Cerebellar nuclear complex (tissue), 1 donor: ENCODE results near the gene DHCR24.
A peak's percentile ranks its signal among the peaks of the same experiment; 100 is the strongest.
"Not testable (repeated sequence)": the region's sequence is repeated elsewhere in the genome, so short reads cannot be mapped to it uniquely, and the experiment has no call there.

ENCODE experiments used
- DNase-seq, 2 experiments: peaks; one replicate each; lab custom pipeline; 2025; lab: John Stamatoyannopoulos, UW

The DHCR24 gene, protein sequence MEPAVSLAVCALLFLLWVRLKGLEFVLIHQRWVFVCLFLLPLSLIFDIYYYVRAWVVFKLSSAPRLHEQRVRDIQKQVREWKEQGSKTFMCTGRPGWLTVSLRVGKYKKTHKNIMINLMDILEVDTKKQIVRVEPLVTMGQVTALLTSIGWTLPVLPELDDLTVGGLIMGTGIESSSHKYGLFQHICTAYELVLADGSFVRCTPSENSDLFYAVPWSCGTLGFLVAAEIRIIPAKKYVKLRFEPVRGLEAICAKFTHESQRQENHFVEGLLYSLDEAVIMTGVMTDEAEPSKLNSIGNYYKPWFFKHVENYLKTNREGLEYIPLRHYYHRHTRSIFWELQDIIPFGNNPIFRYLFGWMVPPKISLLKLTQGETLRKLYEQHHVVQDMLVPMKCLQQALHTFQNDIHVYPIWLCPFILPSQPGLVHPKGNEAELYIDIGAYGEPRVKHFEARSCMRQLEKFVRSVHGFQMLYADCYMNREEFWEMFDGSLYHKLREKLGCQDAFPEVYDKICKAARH

DNA sequence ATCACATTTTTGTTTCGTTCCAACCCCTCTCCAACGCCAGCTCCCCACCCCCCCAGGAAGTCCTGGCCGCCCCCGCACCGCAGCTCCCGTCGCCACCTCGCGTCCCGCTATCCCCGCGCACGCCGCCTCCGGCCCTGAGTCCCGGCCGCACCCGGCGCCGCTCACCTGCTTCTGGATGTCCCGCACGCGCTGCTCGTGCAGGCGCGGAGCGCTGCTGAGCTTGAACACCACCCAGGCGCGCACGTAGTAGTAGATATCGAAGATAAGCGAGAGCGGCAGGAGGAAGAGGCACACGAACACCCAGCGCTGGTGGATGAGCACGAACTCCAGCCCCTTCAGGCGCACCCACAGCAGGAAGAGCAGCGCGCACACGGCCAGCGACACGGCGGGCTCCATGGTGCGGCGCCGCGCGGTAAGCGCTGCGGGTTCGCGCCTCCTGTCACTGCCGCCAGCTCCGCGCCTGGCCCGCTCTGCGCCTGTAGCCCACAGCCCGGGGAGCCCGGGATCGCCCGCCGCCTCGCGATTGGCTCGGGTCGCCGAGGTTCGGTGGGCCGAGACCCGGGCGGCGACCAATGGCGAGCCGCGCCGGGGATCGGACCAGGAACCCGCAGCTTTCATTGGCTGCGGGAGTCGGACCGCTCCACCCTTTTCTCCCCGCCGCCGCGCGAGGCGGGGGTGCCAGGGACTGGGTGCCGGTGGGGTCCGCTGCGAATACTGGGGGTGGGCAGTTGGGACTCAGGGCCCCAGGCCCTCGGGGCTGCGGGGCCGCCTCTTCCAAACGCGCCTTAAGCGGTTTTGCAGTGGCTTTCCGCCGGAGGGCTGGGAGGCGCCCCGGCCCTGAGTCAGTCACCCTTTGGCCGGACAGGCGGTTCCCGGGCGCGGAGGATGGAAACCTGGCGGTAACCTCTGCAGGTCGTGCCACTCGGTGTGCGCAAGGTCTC is at the start of gene DHCR24:
DHCR24 (minus strand) TSS at position 472 of the 941 bp plus-strand sequence; CDS start at position 396, 76 bp downstream.
- peak; percentile 51 to 67 for DNase-seq

DNA sequence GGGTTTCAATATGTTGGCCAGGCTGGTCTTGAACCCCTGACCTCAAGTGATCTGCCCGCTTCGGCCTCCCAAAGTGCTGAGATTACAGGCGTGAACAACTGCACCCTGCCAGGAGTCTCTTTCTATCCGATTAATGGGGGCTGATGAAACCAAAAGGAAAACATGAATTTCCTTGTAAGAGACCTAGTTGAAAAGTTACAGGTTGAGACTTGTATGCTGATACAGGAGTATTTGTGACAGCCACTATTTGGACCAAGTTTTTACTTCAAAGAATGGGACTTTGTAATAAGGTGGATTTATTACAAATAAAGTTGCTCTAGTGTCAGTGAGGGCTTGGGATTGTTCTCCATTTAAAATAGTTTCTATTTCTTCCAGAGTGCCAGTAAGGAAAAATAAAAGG is 49.8 kb upstream of the DHCR24 start:
- no peak for DNase-seq

DNA sequence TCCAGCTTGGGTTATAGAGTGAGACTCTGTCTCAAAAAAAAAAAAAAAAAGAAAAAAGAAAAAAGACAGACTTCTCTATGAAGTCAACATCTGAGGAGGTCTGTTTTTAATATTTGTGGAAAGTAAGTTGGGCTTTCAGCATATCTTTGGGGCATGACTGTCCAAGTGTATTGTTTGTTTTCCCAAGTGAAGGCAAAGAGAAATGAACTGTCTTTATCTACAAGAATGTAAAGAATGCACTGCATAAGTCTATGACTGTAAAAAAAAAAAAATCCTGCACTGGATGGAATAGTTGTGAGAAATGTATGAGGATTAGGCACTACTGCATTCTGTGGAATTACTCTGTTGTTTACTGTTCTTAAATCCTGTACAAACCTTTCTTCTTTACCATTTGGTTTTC is 47.9 kb upstream of the DHCR24 start:
- no peak for DNase-seq

DNA sequence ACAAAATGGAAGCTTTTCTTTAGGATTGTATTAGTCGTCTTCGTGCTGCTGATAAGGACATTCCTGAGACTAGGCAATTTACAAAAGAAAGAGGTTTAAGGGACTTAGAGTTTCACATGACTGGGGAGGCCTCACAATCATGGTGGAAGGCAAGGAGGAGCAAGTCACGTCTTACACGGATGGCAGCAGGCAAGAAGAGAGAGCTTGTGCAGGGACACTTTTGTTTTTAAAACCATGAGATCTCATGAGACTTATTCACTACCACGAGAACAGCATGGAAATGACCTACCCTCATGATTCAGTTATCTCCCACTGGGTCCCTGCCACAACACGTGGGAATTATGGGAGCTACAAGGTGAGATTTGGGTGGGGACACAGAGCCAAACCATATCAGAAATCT is 47.1 kb upstream of the DHCR24 start:
- DNase-seq: not testable (repeated sequence)

GRCh38 chr1:54931275-54931840 is 44.4 kb upstream of the DHCR24 start:
- no peak for DNase-seq

- DNase-seq: no peak
Measured at GRCh38 chr1:54929700-54930099, 42.7 kb upstream of the DHCR24 start.

DNA sequence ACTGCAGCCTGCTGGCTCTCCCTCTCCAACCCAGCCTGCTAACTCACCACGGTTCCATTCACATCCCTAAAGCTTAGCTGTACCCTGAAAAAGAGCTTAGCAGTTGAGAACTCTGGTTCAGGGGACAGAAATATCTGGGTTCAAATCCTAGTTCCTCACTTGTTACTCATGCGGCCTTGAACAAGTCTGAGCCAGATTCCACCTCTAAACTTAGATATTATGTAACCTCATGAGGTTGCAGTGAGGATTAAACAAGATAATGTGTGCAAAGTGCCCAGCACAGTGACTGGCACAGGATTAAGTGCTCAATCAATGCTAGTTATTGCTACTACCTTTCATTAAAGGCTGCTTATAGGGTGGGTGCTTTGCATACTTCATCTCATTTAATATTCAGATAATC is 41.3 kb upstream of the DHCR24 start:
- no peak for DNase-seq

- DNase-seq: no peak
Measured at GRCh38 chr1:54927472-54928240, 40.7 kb upstream of the DHCR24 start.

DNA sequence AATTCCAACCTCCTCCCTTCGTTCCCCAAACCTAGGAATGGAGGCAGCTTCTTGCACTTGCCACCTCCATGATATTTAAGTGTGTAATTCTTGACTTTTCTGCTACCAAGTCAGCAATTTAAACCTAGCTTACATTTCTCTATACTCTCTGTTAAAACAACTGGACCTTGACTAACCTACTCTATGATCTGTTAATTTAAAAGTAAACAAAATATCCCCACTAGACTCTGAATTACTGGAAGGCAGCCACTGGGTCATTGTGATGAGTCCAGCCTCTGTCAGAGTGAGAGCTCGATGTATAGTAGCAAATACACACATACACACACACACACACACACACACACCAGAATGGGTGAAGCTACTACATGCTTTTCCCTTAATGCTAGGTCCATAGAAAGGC is 40.0 kb upstream of the DHCR24 start:
- no peak for DNase-seq

DNA sequence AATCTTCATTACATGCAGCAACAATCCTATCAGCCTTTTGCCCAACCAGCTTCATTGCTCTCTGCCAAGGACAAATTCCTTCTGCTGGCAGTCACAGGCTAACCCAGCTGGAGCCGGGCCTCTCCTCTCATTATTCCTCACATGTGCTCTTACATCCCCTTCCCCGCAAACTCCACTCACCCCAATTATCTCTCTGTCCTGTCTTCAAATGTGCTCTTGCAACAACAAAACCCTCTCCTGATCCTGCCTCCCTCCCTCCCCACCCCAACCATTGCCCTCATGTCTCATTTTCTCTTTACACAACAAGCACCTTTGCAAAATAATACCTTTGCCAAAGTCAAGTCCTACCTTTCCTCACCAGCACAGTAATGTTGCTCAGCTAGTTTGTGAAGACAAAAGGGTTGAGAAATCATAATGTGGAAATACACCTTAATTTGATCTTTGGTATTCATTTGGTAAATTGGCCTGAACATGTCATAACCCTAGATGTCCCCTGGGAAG is 36.0 kb upstream of the DHCR24 start:
- DNase-seq: no peak

DNA sequence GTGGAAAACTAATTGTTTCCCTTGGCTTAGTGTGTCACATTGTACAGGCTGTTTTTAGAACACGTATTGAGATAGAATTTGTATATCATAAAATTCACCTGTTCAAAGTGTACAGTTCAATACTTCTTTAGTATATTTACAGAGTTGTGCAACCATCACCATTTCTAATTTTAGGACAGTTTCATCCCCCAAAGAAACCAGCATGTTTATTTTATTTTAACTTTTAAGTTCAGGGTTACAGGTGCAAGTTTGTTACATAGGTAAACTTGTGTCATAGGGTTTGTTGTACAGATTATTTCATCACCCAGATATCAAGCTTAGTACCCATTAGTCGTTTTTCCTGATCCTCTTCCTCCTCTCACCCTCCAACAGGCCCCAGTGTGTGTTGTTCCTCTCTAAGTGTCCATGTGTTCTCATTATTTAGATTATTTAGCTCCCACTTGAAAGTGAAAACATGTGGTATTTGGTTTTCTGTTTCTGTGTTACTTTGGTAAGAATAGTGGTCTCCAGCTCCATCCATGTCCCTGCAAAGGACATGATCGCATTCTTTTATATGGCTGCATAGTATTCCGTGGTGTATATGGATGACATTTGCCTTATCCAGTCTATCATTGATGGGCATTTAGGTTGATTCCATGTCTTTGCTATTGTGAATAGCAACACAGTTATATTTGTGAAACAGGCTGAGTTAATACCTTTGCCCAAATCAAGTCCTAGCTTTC is 35.2 kb upstream of the DHCR24 start:
- DNase-seq: no peak

GRCh38 chr1:54919367-54920359 is 32.7 kb upstream of the DHCR24 start:
- DNase-seq: no peak

- DNase-seq: not testable (repeated sequence)
Measured at GRCh38 chr1:54911076-54911475, 24.1 kb upstream of the DHCR24 start.

DNA sequence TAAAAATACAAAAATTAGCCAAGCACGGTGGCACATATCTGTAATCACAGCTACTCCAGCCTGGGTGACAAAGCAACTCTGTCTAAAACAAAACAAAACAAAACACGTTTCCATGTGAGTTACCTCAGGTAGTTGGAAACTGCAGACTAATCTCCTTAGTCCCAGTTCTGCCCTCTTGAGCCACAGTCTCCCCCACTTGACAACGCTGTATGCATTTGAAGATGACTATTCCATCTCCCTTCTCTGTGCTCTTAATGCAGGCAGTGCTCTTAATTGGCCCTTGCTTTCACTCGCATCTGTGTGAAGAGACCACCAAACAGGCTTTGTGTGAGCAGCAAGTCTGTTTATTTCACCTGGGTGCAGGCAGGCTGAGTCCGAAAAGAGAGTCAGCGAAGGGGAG is 19.6 kb upstream of the DHCR24 start:
- no peak for DNase-seq

DNA sequence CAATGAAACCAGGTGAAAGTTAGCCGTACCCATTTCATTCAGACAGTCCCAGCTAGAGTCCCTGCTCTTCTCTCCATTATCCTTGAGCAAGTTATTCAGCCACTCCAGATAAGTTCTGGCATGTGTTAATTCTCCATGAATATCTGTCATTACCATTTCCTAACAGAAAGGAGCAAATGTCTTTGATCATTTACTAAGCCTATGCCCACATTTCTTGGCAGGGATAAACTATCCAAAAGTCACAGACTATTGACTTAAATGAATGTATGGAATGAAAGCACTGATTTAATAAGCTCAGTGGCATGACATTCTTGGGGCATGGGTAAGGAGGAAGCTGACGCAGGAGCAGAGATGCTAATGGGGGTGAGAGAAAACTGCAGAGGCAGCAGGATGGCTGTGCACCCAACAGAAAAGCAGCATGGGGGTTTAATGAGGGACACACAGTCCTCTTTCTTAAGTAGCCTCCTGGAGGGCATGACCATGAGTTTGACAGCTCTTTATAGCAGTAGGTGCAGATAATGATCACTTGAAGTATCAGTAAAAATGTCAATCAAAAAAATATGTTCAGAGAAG is 17.6 kb upstream of the DHCR24 start:
- no peak for DNase-seq

GRCh38 chr1:54894271-54894670 is 7.3 kb upstream of the DHCR24 start:
- DNase-seq: no peak

DNA sequence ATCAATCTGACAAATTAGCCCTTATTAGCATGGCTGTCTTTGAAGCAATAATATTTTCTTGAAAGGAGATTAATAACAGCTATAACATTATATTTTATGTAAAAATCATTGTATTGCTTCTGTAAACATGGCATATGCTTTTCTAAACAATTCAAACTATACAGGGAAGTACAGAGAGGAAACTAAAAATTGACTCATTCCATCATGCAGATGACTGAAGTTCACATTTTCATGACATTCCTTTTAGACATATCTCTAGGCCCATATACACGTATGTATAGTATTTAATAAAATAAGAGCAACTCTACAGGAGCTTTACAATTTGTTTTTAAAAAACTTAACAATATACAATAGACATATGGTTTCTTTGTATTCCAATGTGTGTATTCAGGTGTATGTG is 5.6 kb upstream of the DHCR24 start:
- DNase-seq: no peak

DNA sequence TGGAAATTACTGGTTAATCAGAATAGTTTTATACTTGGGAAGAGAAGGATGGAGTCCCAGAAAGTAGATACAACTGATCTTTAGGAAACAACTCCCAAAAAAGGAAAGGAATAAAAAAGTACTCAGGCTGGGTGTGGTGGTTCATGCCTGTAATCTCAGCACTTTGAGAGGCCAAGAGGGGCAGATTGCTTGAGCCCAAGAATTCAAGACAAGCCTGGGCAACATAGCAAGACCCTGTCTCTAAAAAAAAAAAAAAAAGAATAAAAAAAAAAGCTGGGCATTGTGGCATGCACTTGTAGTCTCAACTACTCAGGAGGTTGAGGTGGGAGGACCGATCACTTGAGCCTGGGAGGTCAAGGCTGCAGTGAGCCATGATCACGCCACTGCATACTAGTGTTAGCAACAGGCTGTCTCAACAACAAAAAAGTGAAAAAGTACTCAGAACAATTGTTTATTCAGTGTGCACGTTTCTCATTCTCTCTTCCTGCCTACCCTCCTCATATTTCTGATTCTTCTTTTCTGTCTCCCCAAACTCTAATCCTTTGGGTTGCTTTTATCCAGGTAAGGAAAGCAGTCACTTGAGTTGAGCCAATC is 2.2 kb upstream of the DHCR24 start:
- DNase-seq: no peak
